HAP-1 (cell line): Measurements from ENCODE around the gene EGFL6.
"Not testable (repeated sequence)": the region's sequence is repeated elsewhere in the genome, so short reads cannot be mapped to it uniquely, and the experiment has no call there.

Experiments used
- DNase-seq, 2 experiments: peaks; one replicate each; pipeline ENCODE4 v3.0.0-alpha.2; 2016 to 2020; ENCODE audit warnings: low spot score in 2 of 2
- H3K27me3 ChIP-seq: fragments of 250-450 bp; sonication (Bioruptor Pico); 2 replicates; pipeline ENCODE4 v1.5.1; 2020; ENCODE audit warnings: low read depth, mild to moderate bottlenecking, moderate library complexity
- H3K36me3 ChIP-seq: fragments of 250-450 bp; sonication (Bioruptor Pico); replicated peaks from 2 replicates; pipeline ENCODE4 v1.5.1; 2020; ENCODE audit warnings: mild to moderate bottlenecking
- H3K4me1 ChIP-seq: fragments of 250-450 bp; sonication (Bioruptor Pico); 2 replicates; pipeline ENCODE4 v1.5.1; 2020; ENCODE audit warnings: mild to moderate bottlenecking
- H3K4me3 ChIP-seq: fragments of 250-450 bp; sonication (Bioruptor Pico); 2 replicates; pipeline ENCODE4 v1.5.1; 2020; ENCODE audit warnings: mild to moderate bottlenecking, moderate library complexity
- H3K9me3 ChIP-seq: fragments of 250-450 bp; sonication (Bioruptor Pico); 2 replicates; pipeline ENCODE4 v1.5.1; 2020; ENCODE audit warnings: mild to moderate bottlenecking, moderate library complexity
- in situ Hi-C: fragments of 300-500 bp; cut with MboI; formaldehyde crosslinking; loops from 3 replicates; pipeline ENCODE4 v1.14.3; 2020; ENCODE audit warnings: low sequenced_read_pairs, inconsistent platforms, mixed read lengths

EGFL6 gene

GRCh38 chrX:13667919-13668318 lies 98.5 kb downstream of the EGFL6 start:
- Histone ChIP-seq H3K9me3 (no peaks in the 10 kb centered on the region), H3K36me3 (no peaks in the 10 kb centered on the region; the same call in 1 of the 2 replicates), H3K27me3 (no peaks in the 10 kb centered on the region), H3K4me3 (no peak overlapping the region), H3K4me1 (no peaks in the 10 kb centered on the region)
- no peak for DNase-seq
- in situ Hi-C loops = no loop called here

- Histone ChIP-seq H3K4me1 (no peaks in the 10 kb centered on the region), H3K27me3 (no peaks in the 10 kb centered on the region), H3K9me3 (no peaks in the 10 kb centered on the region), H3K4me3 (no peak overlapping the region), H3K36me3 (no peaks in the 10 kb centered on the region)
- in situ Hi-C loops = no loop called here
- DNase-seq = no peak
These were observed 99.9 kb downstream of the EGFL6 start for GRCh38 chrX:13669246-13669737.

GRCh38 chrX:13669755-13670154 lies 100.4 kb downstream of the EGFL6 start:
- H3K4me3 ChIP-seq, H3K9me3 ChIP-seq, H3K4me1 ChIP-seq, DNase-seq, in situ Hi-C loops, H3K36me3 ChIP-seq, H3K27me3 ChIP-seq: not testable (repeated sequence)

- Histone ChIP-seq H3K4me3 (no peak overlapping the region), H3K27me3 (no peaks in the 10 kb centered on the region), H3K9me3 (no peaks in the 10 kb centered on the region), H3K4me1 (no peaks in the 10 kb centered on the region), H3K36me3 (no peaks in the 10 kb centered on the region)
- DNase-seq = no peak
- in situ Hi-C loops = no loop called here
These were observed 100.8 kb downstream of the EGFL6 start for GRCh38 chrX:13670197-13670596.

GRCh38 chrX:13673016-13673415 lies 103.6 kb downstream of the EGFL6 start:
- in situ Hi-C loops = no loop called here
- Histone ChIP-seq H3K4me1 (no peaks in the 10 kb centered on the region), H3K36me3 (no peaks in the 10 kb centered on the region), H3K4me3 (no peak overlapping the region), H3K9me3 (no peaks in the 10 kb centered on the region), H3K27me3 (no peaks in the 10 kb centered on the region)
- no peak for DNase-seq

- in situ Hi-C loops = no loop called here
- H3K9me3 ChIP-seq = no peaks in the 10 kb centered on the region
- no peaks in the 10 kb centered on the region for H3K4me1 ChIP-seq
- no peaks in the 10 kb centered on the region for H3K36me3 ChIP-seq
- no peak for DNase-seq
- H3K27me3 ChIP-seq = no peaks in the 10 kb centered on the region
- H3K4me3 ChIP-seq = no peak overlapping the region
These were observed 107.5 kb downstream of the EGFL6 start for GRCh38 chrX:13676885-13677284.

GRCh38 chrX:13679700-13680099 lies 110.3 kb downstream of the EGFL6 start:
- DNase-seq, H3K36me3 ChIP-seq, H3K4me3 ChIP-seq, in situ Hi-C loops, H3K27me3 ChIP-seq, H3K9me3 ChIP-seq, H3K4me1 ChIP-seq: not testable (repeated sequence)

GRCh38 chrX:13681595-13681994 lies 112.2 kb downstream of the EGFL6 start:
- DNase-seq = no peak
- H3K4me1 ChIP-seq = no peaks in the 10 kb centered on the region
- H3K9me3 ChIP-seq = no peaks in the 10 kb centered on the region
- in situ Hi-C loops = no loop called here
- no peaks in the 10 kb centered on the region for H3K27me3 ChIP-seq
- no peak overlapping the region for H3K4me3 ChIP-seq
- no peaks in the 10 kb centered on the region for H3K36me3 ChIP-seq
